GM23338 (cell line): Measurements from ENCODE around the gene PIK3C2G.

Experiments
- CREB1 ChIP-seq: fragments of 250-450 bp; sonication (Bioruptor Pico); IDR thresholded peaks from 2 replicates; pipeline ENCODE4 v1.5.0; 2020; ENCODE audit warnings: low read depth, mild to moderate bottlenecking, moderate library complexity
- EZH2 ChIP-seq: fragments of 200-600 bp; sonication (generic); IDR thresholded peaks from one replicate; pipeline ENCODE4 v1.8.0; 2017; ENCODE audit warnings: antibody characterized with exemption, mild to moderate bottlenecking, low read depth; ENCODE audit not compliant: unreplicated experiment
- EZH2phosphoT487 ChIP-seq: fragments of 200-600 bp; sonication (generic); IDR thresholded peaks from one replicate; pipeline ENCODE4 v1.8.1; 2018; ENCODE audit warnings: antibody characterized with exemption; ENCODE audit not compliant: unreplicated experiment
- POLR2AphosphoS5 ChIP-seq: IDR thresholded peaks from 2 replicates; pipeline ENCODE4 v1.6.1; 2016; ENCODE audit warnings: antibody characterized with exemption, low read depth
- TF ChIP-seq, protein P1 (sequence below), 2 experiments: fragments of 200-600 bp in 1 of 2; sonication (generic) in 1 of 2; conservative IDR thresholded peaks; 2 replicates each; pipeline versions ENCODE4 v1.5.1 to v1.6.1; 2016 to 2017; ENCODE audit warnings: antibody characterized with exemption in 2 of 2, low read depth in 2 of 2, mild to moderate bottlenecking in 2 of 2, moderate library complexity in 1 of 2
- TF ChIP-seq, protein P2 (sequence below): IDR thresholded peaks from one replicate; pipeline ENCODE4 v1.6.1; 2018; ENCODE audit warnings: antibody characterized with exemption; ENCODE audit not compliant: unreplicated experiment

DNA sequence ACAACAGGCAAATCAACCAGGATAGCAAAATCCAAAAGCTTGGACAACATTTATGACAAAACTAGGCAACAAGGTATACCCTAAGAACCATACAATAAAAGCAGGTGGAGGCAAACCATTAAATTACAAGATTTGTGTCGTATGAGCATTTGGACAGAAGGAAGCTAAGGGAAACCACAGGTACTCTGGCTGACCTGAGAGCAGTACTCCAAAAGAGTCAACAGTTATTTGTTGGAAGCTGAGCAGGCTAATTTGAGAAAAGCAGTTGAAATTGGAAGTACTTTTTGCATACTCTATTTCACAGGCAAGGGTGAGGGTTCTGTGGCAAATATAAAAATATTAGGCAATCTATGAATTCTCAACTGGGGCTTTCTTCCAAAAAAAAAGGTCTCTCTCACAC is 297.9 kb downstream of the PIK3C2G start:
- TF ChIP-seq EZH2phosphoT487 (no peak), POLR2AphosphoS5 (no peak), CREB1 (CRISPR knock-in tag) (no peak), EZH2 (no peak)
- TF ChIP-seq, protein P1, sequence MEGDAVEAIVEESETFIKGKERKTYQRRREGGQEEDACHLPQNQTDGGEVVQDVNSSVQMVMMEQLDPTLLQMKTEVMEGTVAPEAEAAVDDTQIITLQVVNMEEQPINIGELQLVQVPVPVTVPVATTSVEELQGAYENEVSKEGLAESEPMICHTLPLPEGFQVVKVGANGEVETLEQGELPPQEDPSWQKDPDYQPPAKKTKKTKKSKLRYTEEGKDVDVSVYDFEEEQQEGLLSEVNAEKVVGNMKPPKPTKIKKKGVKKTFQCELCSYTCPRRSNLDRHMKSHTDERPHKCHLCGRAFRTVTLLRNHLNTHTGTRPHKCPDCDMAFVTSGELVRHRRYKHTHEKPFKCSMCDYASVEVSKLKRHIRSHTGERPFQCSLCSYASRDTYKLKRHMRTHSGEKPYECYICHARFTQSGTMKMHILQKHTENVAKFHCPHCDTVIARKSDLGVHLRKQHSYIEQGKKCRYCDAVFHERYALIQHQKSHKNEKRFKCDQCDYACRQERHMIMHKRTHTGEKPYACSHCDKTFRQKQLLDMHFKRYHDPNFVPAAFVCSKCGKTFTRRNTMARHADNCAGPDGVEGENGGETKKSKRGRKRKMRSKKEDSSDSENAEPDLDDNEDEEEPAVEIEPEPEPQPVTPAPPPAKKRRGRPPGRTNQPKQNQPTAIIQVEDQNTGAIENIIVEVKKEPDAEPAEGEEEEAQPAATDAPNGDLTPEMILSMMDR (conservative IDR thresholded peaks at IDR 0.05; ENCODE audit: low read depth in 2 of 2): no peak
- TF ChIP-seq, protein P2, sequence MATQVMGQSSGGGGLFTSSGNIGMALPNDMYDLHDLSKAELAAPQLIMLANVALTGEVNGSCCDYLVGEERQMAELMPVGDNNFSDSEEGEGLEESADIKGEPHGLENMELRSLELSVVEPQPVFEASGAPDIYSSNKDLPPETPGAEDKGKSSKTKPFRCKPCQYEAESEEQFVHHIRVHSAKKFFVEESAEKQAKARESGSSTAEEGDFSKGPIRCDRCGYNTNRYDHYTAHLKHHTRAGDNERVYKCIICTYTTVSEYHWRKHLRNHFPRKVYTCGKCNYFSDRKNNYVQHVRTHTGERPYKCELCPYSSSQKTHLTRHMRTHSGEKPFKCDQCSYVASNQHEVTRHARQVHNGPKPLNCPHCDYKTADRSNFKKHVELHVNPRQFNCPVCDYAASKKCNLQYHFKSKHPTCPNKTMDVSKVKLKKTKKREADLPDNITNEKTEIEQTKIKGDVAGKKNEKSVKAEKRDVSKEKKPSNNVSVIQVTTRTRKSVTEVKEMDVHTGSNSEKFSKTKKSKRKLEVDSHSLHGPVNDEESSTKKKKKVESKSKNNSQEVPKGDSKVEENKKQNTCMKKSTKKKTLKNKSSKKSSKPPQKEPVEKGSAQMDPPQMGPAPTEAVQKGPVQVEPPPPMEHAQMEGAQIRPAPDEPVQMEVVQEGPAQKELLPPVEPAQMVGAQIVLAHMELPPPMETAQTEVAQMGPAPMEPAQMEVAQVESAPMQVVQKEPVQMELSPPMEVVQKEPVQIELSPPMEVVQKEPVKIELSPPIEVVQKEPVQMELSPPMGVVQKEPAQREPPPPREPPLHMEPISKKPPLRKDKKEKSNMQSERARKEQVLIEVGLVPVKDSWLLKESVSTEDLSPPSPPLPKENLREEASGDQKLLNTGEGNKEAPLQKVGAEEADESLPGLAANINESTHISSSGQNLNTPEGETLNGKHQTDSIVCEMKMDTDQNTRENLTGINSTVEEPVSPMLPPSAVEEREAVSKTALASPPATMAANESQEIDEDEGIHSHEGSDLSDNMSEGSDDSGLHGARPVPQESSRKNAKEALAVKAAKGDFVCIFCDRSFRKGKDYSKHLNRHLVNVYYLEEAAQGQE: no peak
